GM20000 (cell line): ENCODE results near the gene ORC3.

ENCODE experiments used
- DNase-seq: peaks from one replicate; pipeline ENCODE4 v3.0.0; 2012; ENCODE audit warnings: low spot score
- TF ChIP-seq, protein P1 (sequence below): IDR thresholded peaks from 2 replicates; pipeline ENCODE4 v1.5.1; 2012; ENCODE audit warnings: mild to moderate bottlenecking, control low read depth; ENCODE audit errors: extremely low read depth, missing control alignments

The ORC3 gene

DNA sequence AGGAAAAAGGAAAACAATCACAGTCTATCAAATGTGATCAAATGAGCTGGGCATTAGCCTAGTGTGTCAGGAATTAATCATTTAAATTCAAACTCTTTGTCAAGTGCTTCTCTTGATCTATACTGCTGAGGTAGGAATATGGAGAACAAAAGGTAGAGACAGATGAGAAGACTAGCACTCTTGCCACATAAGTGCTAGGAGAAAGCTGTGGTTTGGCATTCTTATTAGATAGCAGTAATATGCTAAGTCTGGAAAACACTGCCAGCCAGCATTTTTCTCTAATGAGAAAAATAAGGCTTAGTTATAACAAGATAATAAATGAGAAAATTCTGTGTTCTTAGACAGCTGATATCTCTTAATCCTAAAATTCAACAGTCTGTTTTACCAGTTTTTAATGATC, 38.9 kb downstream of the ORC3 start:
- no peak for DNase-seq

GRCh38 chr6:87630746-87631145, 40.8 kb downstream of the ORC3 start:
- DNase-seq: no peak
- TF ChIP-seq, protein P1, sequence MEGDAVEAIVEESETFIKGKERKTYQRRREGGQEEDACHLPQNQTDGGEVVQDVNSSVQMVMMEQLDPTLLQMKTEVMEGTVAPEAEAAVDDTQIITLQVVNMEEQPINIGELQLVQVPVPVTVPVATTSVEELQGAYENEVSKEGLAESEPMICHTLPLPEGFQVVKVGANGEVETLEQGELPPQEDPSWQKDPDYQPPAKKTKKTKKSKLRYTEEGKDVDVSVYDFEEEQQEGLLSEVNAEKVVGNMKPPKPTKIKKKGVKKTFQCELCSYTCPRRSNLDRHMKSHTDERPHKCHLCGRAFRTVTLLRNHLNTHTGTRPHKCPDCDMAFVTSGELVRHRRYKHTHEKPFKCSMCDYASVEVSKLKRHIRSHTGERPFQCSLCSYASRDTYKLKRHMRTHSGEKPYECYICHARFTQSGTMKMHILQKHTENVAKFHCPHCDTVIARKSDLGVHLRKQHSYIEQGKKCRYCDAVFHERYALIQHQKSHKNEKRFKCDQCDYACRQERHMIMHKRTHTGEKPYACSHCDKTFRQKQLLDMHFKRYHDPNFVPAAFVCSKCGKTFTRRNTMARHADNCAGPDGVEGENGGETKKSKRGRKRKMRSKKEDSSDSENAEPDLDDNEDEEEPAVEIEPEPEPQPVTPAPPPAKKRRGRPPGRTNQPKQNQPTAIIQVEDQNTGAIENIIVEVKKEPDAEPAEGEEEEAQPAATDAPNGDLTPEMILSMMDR: no peak

More for the DNA sequence above, 38.9 kb downstream of the ORC3 start:
- TF ChIP-seq, protein P1: no peak

DNA sequence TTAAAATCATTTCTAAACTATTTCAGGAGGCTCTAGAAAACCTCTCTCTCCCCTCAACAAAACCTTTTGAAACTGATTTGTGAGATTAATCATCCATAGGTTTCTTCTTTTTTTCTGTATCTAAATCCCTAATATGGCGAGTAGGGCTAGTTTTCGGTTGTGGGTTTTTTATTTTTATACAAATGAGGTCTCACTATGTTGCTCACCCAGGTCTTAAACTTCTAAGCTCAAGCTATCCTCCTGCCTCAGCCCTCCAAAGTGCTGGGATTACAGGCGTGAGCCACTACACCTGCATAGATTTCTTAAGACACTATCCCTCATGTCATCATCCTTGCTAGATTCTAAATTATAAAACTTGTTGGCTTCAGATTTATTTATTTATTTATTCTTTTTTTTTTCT, 43.9 kb downstream of the ORC3 start:
- DNase-seq: no peak

GRCh38 chr6:87636315-87636714, 46.4 kb downstream of the ORC3 start:
- no peak for DNase-seq
- TF ChIP-seq, protein P1: no peak

More for the DNA sequence above, 43.9 kb downstream of the ORC3 start:
- TF ChIP-seq, protein P1: no peak

- no peak for DNase-seq
- TF ChIP-seq, protein P1: no peak
Observed at GRCh38 chr6:87637106-87637505, 47.2 kb downstream of the ORC3 start.

GRCh38 chr6:87639373-87639772, 49.4 kb downstream of the ORC3 start:
- DNase-seq: no peak
- TF ChIP-seq, protein P1: no peak

DNA sequence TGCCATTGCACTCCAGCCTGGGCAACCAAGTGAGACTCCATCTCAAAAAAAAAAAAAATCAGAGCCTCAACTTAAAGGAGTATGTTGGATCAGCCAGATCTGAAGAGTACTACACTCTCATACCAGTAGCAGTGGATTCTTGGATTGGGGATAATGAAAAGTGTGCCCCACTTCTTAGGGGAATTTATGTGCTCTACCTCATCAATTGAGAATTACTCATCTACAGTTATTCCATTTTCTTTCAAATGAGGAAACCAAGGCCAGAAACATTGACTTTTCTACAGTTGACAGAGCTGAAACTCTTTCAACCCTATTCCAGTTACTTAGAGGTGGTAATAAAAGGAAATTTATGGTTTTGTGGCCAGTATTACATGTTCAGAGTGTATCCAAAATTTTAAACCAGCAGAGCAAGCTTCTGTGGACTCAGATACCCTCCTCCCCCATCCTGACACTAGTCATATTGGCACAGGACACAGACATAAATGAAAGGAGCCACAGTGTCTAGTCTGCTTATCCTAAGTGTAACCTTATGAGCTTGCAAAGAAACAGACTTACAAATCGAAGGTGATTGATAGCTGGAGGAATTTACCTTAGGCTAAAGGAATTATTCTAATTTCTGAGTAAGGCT, 51.2 kb downstream of the ORC3 start:
- TF ChIP-seq, protein P1: no peak
- DNase-seq: no peak
